ENCODE data around the gene FHIP1B. TPM values are rescaled to one million over a fixed set of nuclear protein-coding genes. Genes with fewer than 3 reads are reported as not detected.

Gene FHIP1B
- total RNA-seq, 2 donors from 2014 or later = 31.9 to 54.7 TPM

- Histone ChIP-seq H3K36me3 (replicated peaks in 1 of 2; ENCODE audit: insufficient read depth in 1 of 2, low read depth in 2 of 2) (no peaks in the 10 kb centered on the region), H3K9me3 (no peaks in the 10 kb centered on the region), H3K4me3 (no peak overlapping the region), H3K4me1 (peaks cover 32% of the 10 kb centered on the region), H3K27ac (peak overlapping the region in 2 of 4 donors; percentile 35 to 42), H3K27me3 (no peaks in the 10 kb centered on the region)
- intact Hi-C loops (cut with DNase I) = no loop called here
- DNase-seq (peak in 2 of 4 donors; percentile 25 to 43), ATAC-seq (peak; percentile 30)
- 8 to 9% methylated on average over 16 of the region's 16 CpGs for WGBS, 2 donors
- no peak for TF ChIP-seq POLR2A (IDR thresholded peaks at IDR 0.05)
- TF ChIP-seq CTCF (IDR thresholded peaks at IDR 0.05) = peak in 1 of 7 experiments; percentile 8
Observed at GRCh38 chr11:6258571-6259081, 24.2 kb upstream of the FHIP1B start.

DNA sequence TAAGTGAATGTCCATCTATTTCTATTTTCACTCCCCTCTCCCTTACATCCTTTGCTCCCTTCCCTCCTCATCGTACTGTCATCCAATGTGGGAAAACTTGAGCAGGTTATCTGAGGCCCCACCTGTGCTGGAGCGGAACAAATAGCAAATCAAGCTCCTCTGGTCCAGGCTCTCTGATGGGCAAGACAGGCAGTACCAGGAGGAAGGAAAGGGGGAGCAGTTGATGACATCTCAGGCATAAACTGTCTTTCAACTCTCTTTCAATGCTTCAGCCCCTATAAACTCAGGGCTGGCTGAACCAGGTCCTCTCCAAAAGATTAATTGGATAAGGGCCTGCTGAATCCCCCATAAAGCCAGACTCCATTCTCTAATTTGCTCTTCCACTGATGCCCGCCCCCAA is 23.7 kb upstream of the FHIP1B start:
- WGBS, 2 donors = 51 to 58% methylated on average over 3 of the region's 3 CpGs
- no peaks in the 10 kb centered on the region for H3K9me3 ChIP-seq
- ATAC-seq (no peak), DNase-seq (no peak)
- H3K27ac ChIP-seq = no peak overlapping the region
- TF ChIP-seq CTCF (IDR thresholded peaks at IDR 0.05) = no peak
- no peak for TF ChIP-seq POLR2A (IDR thresholded peaks at IDR 0.05)
- H3K36me3 ChIP-seq (replicated peaks in 1 of 2; ENCODE audit: insufficient read depth in 1 of 2, low read depth in 2 of 2) = no peaks in the 10 kb centered on the region
- H3K27me3 ChIP-seq = no peaks in the 10 kb centered on the region
- H3K4me1 ChIP-seq = peaks cover 37% of the 10 kb centered on the region
- intact Hi-C loops (cut with DNase I) = no loop called here
- no peak overlapping the region for H3K4me3 ChIP-seq

GRCh38 chr11:6253197-6253596 is 18.8 kb upstream of the FHIP1B start:
- DNase-seq (no peak), ATAC-seq (no peak)
- no peaks in the 10 kb centered on the region for H3K9me3 ChIP-seq
- H3K4me1 ChIP-seq = peaks cover 41% of the 10 kb centered on the region
- no peak overlapping the region for H3K4me3 ChIP-seq
- peak overlapping the region; percentile 50 to 92 (median 89) for H3K27ac ChIP-seq
- no peaks in the 10 kb centered on the region for H3K27me3 ChIP-seq
- 50 to 75% methylated on average over 1 of the region's 1 CpG for WGBS, 2 donors
- intact Hi-C loops (cut with DNase I) = no loop called here
- no peaks in the 10 kb centered on the region for H3K36me3 ChIP-seq (replicated peaks in 1 of 2; ENCODE audit: insufficient read depth in 1 of 2, low read depth in 2 of 2)
- no peak for TF ChIP-seq POLR2A (IDR thresholded peaks at IDR 0.05)
- no peak for TF ChIP-seq CTCF (IDR thresholded peaks at IDR 0.05)

DNA sequence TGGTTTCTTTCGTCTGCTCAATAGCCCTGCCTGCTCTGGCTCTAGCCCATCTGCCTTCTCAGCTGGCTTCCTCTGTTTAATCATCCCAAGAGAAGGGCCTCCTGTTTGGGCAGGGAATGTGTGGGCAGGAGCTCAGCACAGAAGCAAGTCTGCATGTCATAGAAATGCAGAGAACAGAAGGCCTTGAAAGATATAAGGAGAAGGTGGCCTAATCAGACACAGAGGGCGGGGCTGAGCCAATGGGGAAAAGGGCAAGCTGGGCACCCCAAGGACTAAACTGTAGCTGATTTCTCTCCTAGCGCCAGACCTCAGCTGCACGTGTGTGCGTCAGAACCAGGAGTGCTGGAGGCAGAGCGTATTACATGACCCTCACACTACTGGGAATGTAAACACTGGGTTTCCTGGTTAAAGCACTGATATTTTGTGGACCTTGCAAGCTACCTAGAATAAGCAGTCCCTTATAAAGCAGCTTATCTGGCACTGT is 17.6 kb upstream of the FHIP1B start:
- H3K27ac ChIP-seq = peak overlapping the region; percentile 50 to 92 (median 89)
- peaks cover 41% of the 10 kb centered on the region for H3K4me1 ChIP-seq
- no peak overlapping the region for H3K4me3 ChIP-seq
- peak; percentile 87 for ATAC-seq
- H3K36me3 ChIP-seq (replicated peaks in 1 of 2; ENCODE audit: insufficient read depth in 1 of 2, low read depth in 2 of 2) = no peaks in the 10 kb centered on the region
- H3K9me3 ChIP-seq = no peaks in the 10 kb centered on the region
- TF ChIP-seq POLR2A (IDR thresholded peaks at IDR 0.05) (peak; percentile 18 to 88 (median 62)), CTCF (IDR thresholded peaks at IDR 0.05) (peak in 3 of 7 experiments; percentile 9 to 19 (median 17))
- intact Hi-C loops (cut with DNase I) = no loop called here
- 32 to 33% methylated on average over 6 of the region's 6 CpGs for WGBS, 2 donors
- no peaks in the 10 kb centered on the region for H3K27me3 ChIP-seq
- peak; percentile 82 to 96 (median 89) for DNase-seq
